AG04449 (cell line): ENCODE measurements around the gene IFFO2.

Experiments used
- CTCF ChIA-PET: fragments of 350-600 bp; formaldehyde crosslinking; extraction: SDS; loops from one replicate; lab custom pipeline; 2021; ENCODE audit warnings: antibody characterized with exemption; lab: Yijun Ruan, JAX
- POLR2A ChIA-PET: fragments of 400-600, 350-600 bp; formaldehyde crosslinking; extraction: SDS; loops from one replicate; lab custom pipeline; 2020; ENCODE audit warnings: antibody characterized with exemption, inconsistent platforms; lab: Yijun Ruan, JAX
- DNase-seq: peaks from one replicate; pipeline ENCODE4 v3.0.0-alpha.2; 2010; ENCODE audit warnings: low read depth, low spot score
- H3K4me3 ChIP-seq: 2 replicates; pipeline ENCODE4 v1.5.1; 2011; ENCODE audit warnings: low read depth, mild to moderate bottlenecking, control low read depth, low read length
- TF ChIP-seq, protein P1 (sequence below): IDR thresholded peaks from one replicate; pipeline ENCODE4 v1.5.1; 2011; ENCODE audit warnings: mild to moderate bottlenecking, moderate library complexity, low read length, control low read depth, inconsistent platforms; ENCODE audit not compliant: insufficient read depth; ENCODE audit errors: missing control alignments

Gene IFFO2

GRCh38 chr1:18932879-18933278 is 23.6 kb downstream of the IFFO2 start:
- ChIA-PET POLR2A (no interaction called here), CTCF (interaction anchor here (1.5 to 12.7 kb wide), 2 partner anchors 20 to 26 kb away, joined by 3 to 212 read pairs; no protein-coding TSS in a partner anchor)
- no peak for DNase-seq
- no peak overlapping the region for H3K4me3 ChIP-seq
- TF ChIP-seq, protein P1, sequence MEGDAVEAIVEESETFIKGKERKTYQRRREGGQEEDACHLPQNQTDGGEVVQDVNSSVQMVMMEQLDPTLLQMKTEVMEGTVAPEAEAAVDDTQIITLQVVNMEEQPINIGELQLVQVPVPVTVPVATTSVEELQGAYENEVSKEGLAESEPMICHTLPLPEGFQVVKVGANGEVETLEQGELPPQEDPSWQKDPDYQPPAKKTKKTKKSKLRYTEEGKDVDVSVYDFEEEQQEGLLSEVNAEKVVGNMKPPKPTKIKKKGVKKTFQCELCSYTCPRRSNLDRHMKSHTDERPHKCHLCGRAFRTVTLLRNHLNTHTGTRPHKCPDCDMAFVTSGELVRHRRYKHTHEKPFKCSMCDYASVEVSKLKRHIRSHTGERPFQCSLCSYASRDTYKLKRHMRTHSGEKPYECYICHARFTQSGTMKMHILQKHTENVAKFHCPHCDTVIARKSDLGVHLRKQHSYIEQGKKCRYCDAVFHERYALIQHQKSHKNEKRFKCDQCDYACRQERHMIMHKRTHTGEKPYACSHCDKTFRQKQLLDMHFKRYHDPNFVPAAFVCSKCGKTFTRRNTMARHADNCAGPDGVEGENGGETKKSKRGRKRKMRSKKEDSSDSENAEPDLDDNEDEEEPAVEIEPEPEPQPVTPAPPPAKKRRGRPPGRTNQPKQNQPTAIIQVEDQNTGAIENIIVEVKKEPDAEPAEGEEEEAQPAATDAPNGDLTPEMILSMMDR = no peak

- CTCF ChIA-PET = interaction anchor here (1.5 to 12.7 kb wide), 2 partner anchors 19 to 25 kb away, joined by 3 to 212 read pairs; no protein-coding TSS in a partner anchor
- DNase-seq = no peak
- TF ChIP-seq, protein P1 = no peak
- POLR2A ChIA-PET = no interaction called here
- H3K4me3 ChIP-seq = no peak overlapping the region
Observed at GRCh38 chr1:18932387-18932786, 24.1 kb downstream of the IFFO2 start.

GRCh38 chr1:18931730-18932129 is 24.7 kb downstream of the IFFO2 start:
- CTCF ChIA-PET = interaction anchor here (1.5 to 12.7 kb wide), 2 partner anchors 18 to 25 kb away, joined by 3 to 212 read pairs; no protein-coding TSS in a partner anchor
- TF ChIP-seq, protein P1 = no peak
- no peak overlapping the region for H3K4me3 ChIP-seq
- no peak for DNase-seq
- POLR2A ChIA-PET = no interaction called here

DNA sequence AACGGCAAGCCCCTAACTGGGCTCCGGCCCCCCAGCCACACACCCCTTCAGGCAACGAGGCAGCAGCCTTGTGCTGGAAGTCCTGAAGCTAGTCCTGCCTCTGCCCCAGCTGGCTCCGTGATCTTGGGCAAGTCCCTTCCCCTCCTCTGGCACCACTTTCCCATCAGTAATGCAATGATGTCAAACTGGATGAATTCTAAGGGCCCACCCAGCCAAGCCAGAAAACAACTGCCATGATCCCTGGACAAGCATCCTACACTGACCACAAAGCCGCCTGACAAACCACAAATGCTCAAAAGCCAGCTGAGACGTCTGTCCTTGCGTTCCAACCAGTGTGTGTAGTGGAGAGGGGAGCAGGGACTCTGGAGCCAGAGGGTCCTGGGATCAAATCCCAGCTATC is 26.8 kb downstream of the IFFO2 start:
- TF ChIP-seq, protein P1 = no peak
- ChIA-PET POLR2A (no interaction called here), CTCF (interaction anchor here (3.3 to 12.7 kb wide), 2 partner anchors 15 to 16 kb away, joined by 21 to 212 read pairs; no protein-coding TSS in a partner anchor)
- no peak for DNase-seq
- H3K4me3 ChIP-seq = no peak overlapping the region

DNA sequence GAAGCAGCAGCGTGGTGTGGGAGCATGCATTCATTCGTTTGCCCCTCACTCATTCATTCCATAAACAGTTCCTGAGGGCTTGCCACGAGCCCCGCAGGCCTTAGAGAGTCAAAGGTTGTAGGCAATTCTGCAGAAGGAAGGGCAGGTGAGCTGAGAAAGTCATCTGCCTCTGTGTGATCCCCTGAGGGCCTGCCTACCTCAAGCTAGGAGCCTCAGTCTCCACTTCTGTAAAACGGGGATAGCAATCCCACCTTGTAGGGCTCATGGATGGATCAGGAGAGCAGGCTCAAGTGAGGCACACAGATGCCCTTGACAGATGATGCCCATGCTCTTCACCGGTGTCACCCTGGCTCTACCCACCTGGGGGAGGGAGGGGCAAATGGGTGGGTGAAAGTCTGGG is 27.5 kb downstream of the IFFO2 start:
- ChIA-PET POLR2A (no interaction called here), CTCF (interaction anchor here (1.6 to 12.7 kb wide), 3 partner anchors 16 to 167 kb away, joined by 3 to 212 read pairs (median 21); no protein-coding TSS in a partner anchor)
- DNase-seq = no peak
- no peak overlapping the region for H3K4me3 ChIP-seq
- TF ChIP-seq, protein P1 = no peak

DNA sequence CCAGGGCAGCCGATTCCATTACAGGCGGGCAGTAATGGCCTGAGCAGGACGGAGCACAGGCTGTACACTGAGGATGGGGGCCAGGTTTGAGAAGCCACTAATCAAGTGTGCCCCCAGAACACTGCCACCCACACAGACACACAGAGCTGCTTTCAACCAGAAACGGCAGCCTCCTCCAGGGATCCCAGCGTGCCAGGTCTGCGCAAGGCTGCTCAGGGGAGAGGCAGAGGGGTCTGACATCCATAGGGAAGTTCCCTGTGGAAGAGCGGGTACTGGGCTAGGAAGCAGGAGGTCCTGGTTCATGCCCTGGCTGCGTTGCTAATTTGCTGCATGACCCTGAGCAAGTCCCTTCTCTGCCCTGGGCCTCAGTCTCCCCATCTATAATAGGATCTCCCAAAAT is 28.1 kb downstream of the IFFO2 start:
- POLR2A ChIA-PET = interaction anchor here (1.1 kb wide), 1 partner anchor 20 kb away, joined by 3 read pairs; no protein-coding TSS in a partner anchor
- TF ChIP-seq, protein P1 = no peak
- DNase-seq = no peak
- H3K4me3 ChIP-seq = no peak overlapping the region
- CTCF ChIA-PET = interaction anchor here (1.0 to 12.7 kb wide), 4 partner anchors 15 to 168 kb away, joined by 3 to 212 read pairs (median 12); no protein-coding TSS in a partner anchor
